AG04449 (cell line): Measurements from ENCODE around the gene DPYSL4.

Experiments used
- CTCF ChIA-PET: fragments of 350-600 bp; formaldehyde crosslinking; extraction: SDS; loops from one replicate; lab custom pipeline; 2021; ENCODE audit warnings: antibody characterized with exemption; lab: Yijun Ruan, JAX
- POLR2A ChIA-PET: fragments of 400-600, 350-600 bp; formaldehyde crosslinking; extraction: SDS; loops from one replicate; lab custom pipeline; 2020; ENCODE audit warnings: antibody characterized with exemption, inconsistent platforms; lab: Yijun Ruan, JAX
- DNase-seq: peaks from one replicate; pipeline ENCODE4 v3.0.0-alpha.2; 2010; ENCODE audit warnings: low read depth, low spot score
- H3K4me3 ChIP-seq: 2 replicates; pipeline ENCODE4 v1.5.1; 2011; ENCODE audit warnings: low read depth, mild to moderate bottlenecking, control low read depth, low read length
- CTCF ChIP-seq: IDR thresholded peaks from one replicate; pipeline ENCODE4 v1.5.1; 2011; ENCODE audit warnings: mild to moderate bottlenecking, moderate library complexity, low read length, control low read depth, inconsistent platforms; ENCODE audit not compliant: insufficient read depth; ENCODE audit errors: missing control alignments

DPYSL4 gene

GRCh38 chr10:132238371-132239125, 51.8 kb downstream of the DPYSL4 start:
- CTCF ChIA-PET = no interaction called here

GRCh38 chr10:132239126-132240031, 52.6 kb downstream of the DPYSL4 start:
- POLR2A ChIA-PET = no interaction called here
- TF ChIP-seq CTCF = no peak
- DNase-seq = no peak
- no peak overlapping the region for H3K4me3 ChIP-seq
- CTCF ChIA-PET = interaction anchor here (0.6 kb wide), 1 partner anchor 15 kb away, joined by 3 read pairs; no protein-coding TSS in a partner anchor

More at GRCh38 chr10:132238371-132239125, 51.8 kb downstream of the DPYSL4 start:
- POLR2A ChIA-PET = no interaction called here
- no peak for TF ChIP-seq CTCF
- DNase-seq = no peak
- no peak overlapping the region for H3K4me3 ChIP-seq

- H3K4me3 ChIP-seq = no peak overlapping the region
- ChIA-PET POLR2A (no interaction called here), CTCF (interaction anchor here (0.6 kb wide), 1 partner anchor 16 kb away, joined by 3 read pairs; no protein-coding TSS in a partner anchor)
- DNase-seq = no peak
- no peak for TF ChIP-seq CTCF
Observed at GRCh38 chr10:132240156-132240555, 53.4 kb downstream of the DPYSL4 start.

- no peak overlapping the region for H3K4me3 ChIP-seq
- CTCF ChIA-PET = no interaction called here
- no peak for TF ChIP-seq CTCF
- no peak for DNase-seq
- POLR2A ChIA-PET = no interaction called here
Observed at GRCh38 chr10:132240581-132240980, 53.8 kb downstream of the DPYSL4 start.

GRCh38 chr10:132241086-132241485, 54.3 kb downstream of the DPYSL4 start:
- DNase-seq = no peak
- ChIA-PET CTCF (no interaction called here), POLR2A (no interaction called here)
- H3K4me3 ChIP-seq = no peak overlapping the region
- TF ChIP-seq CTCF = no peak

GRCh38 chr10:132241496-132241895, 54.7 kb downstream of the DPYSL4 start:
- ChIA-PET CTCF (no interaction called here), POLR2A (no interaction called here)
- no peak for DNase-seq
- no peak for TF ChIP-seq CTCF
- no peak overlapping the region for H3K4me3 ChIP-seq
